Stomach smooth muscle (tissue), 2 donors: ENCODE results near the gene CTAG1B.
"Not testable (repeated sequence)": the region's sequence is repeated elsewhere in the genome, so short reads cannot be mapped to it uniquely, and the experiment has no call there.

Experiments used
- H3K27ac ChIP-seq: one replicate; pipeline ENCODE4 v1.7.0; 2013; ENCODE audit warnings: mild to moderate bottlenecking, low read length, inconsistent platforms
- H3K27me3 ChIP-seq, 2 donors: one replicate each; pipeline ENCODE4 v1.7.0; 2013; ENCODE audit warnings: low read length in 2 of 2; ENCODE audit not compliant: insufficient read depth in 2 of 2, control insufficient read depth in 1 of 2
- H3K36me3 ChIP-seq, 2 donors: one replicate each; pipeline ENCODE4 v1.7.0; 2013; ENCODE audit warnings: low read length in 2 of 2; ENCODE audit not compliant: control insufficient read depth in 2 of 2, insufficient read depth in 2 of 2
- H3K4me1 ChIP-seq: one replicate; pipeline ENCODE4 v1.7.0; 2013; ENCODE audit warnings: low read length; ENCODE audit not compliant: control insufficient read depth, insufficient read depth
- H3K4me3 ChIP-seq, 2 donors: one replicate each; pipeline ENCODE4 v1.7.0; 2013; ENCODE audit warnings: low read length in 2 of 2
- H3K9ac ChIP-seq, 2 donors: one replicate each; pipeline ENCODE4 v1.7.0; 2013; ENCODE audit warnings: low read length in 2 of 2, mild to moderate bottlenecking in 1 of 2
- H3K9me3 ChIP-seq, 2 donors: one replicate each; pipeline ENCODE4 v1.7.0; 2013; ENCODE audit warnings: low read length in 2 of 2; ENCODE audit not compliant: control insufficient read depth in 2 of 2
- donor health status: healthy.
- donor health status: Pancreatic carcinoma.

The CTAG1B gene

GRCh38 chrX:154628960-154629359 is 9.9 kb upstream of the CTAG1B start:
- H3K27ac ChIP-seq, H3K27me3 ChIP-seq, H3K4me3 ChIP-seq, H3K9me3 ChIP-seq, H3K36me3 ChIP-seq, H3K9ac ChIP-seq, H3K4me1 ChIP-seq: not testable (repeated sequence)

- H3K4me3 ChIP-seq, H3K9ac ChIP-seq, H3K4me1 ChIP-seq, H3K27me3 ChIP-seq, H3K27ac ChIP-seq, H3K36me3 ChIP-seq, H3K9me3 ChIP-seq: not testable (repeated sequence)
Measured at GRCh38 chrX:154620767-154621414, 1.8 kb upstream of the CTAG1B start.

GRCh38 chrX:154613586-154613985 is 5.5 kb downstream of the CTAG1B start:
- not testable (repeated sequence) for H3K9me3 ChIP-seq, H3K4me1 ChIP-seq, H3K4me3 ChIP-seq, H3K9ac ChIP-seq, H3K27ac ChIP-seq, H3K27me3 ChIP-seq, H3K36me3 ChIP-seq

GRCh38 chrX:154611146-154611545 is 7.9 kb downstream of the CTAG1B start:
- H3K36me3 ChIP-seq, H3K4me3 ChIP-seq, H3K9ac ChIP-seq, H3K27me3 ChIP-seq, H3K27ac ChIP-seq, H3K4me1 ChIP-seq, H3K9me3 ChIP-seq: not testable (repeated sequence)

- H3K27me3 ChIP-seq, H3K9me3 ChIP-seq, H3K4me1 ChIP-seq, H3K27ac ChIP-seq, H3K36me3 ChIP-seq, H3K9ac ChIP-seq, H3K4me3 ChIP-seq: not testable (repeated sequence)
Measured at GRCh38 chrX:154608823-154609222, 10.3 kb downstream of the CTAG1B start.

GRCh38 chrX:154607976-154608375 is 11.1 kb downstream of the CTAG1B start:
- not testable (repeated sequence) for H3K27ac ChIP-seq, H3K9ac ChIP-seq, H3K36me3 ChIP-seq, H3K27me3 ChIP-seq, H3K9me3 ChIP-seq, H3K4me3 ChIP-seq, H3K4me1 ChIP-seq

GRCh38 chrX:154607370-154607769 is 11.7 kb downstream of the CTAG1B start:
- Histone ChIP-seq H3K4me1 (no peaks in the 10 kb centered on the region), H3K27me3 (peaks cover 0 to 2% of the 10 kb centered on the region in 2 donors), H3K27ac (no peak overlapping the region), H3K4me3 (no peak overlapping the region), H3K36me3 (no peaks in the 10 kb centered on the region), H3K9me3 (no peaks in the 10 kb centered on the region), H3K9ac (no peak overlapping the region)

GRCh38 chrX:154605566-154605965 is 13.5 kb downstream of the CTAG1B start:
- H3K27ac ChIP-seq: no peak overlapping the region
- peaks cover 0 to 2% of the 10 kb centered on the region in 2 donors for H3K27me3 ChIP-seq
- H3K4me3 ChIP-seq: no peak overlapping the region
- no peaks in the 10 kb centered on the region for H3K4me1 ChIP-seq
- H3K9ac ChIP-seq: no peak overlapping the region
- H3K36me3 ChIP-seq: no peaks in the 10 kb centered on the region
- no peaks in the 10 kb centered on the region for H3K9me3 ChIP-seq

- H3K4me1 ChIP-seq: no peaks in the 10 kb centered on the region
- H3K36me3 ChIP-seq: no peaks in the 10 kb centered on the region
- no peak overlapping the region for H3K4me3 ChIP-seq
- no peaks in the 10 kb centered on the region for H3K9me3 ChIP-seq
- H3K9ac ChIP-seq: no peak overlapping the region
- no peak overlapping the region for H3K27ac ChIP-seq
- H3K27me3 ChIP-seq: peaks cover 0 to 6% of the 10 kb centered on the region in 2 donors
Measured at GRCh38 chrX:154603438-154604430, 15.3 kb downstream of the CTAG1B start.

GRCh38 chrX:154602766-154603437 is 16.2 kb downstream of the CTAG1B start:
- Histone ChIP-seq H3K9ac (no peak overlapping the region), H3K27me3 (peaks cover 0 to 6% of the 10 kb centered on the region in 2 donors), H3K4me3 (no peak overlapping the region), H3K36me3 (no peaks in the 10 kb centered on the region), H3K27ac (no peak overlapping the region), H3K4me1 (no peaks in the 10 kb centered on the region), H3K9me3 (no peaks in the 10 kb centered on the region)
